Peyer's patch (tissue), 4 donors: ENCODE data around the gene SCYGR7. TPM values are rescaled to one million over a fixed set of nuclear protein-coding genes. Genes with fewer than 3 reads are reported as not detected.
"Not testable (repeated sequence)": the region's sequence is repeated elsewhere in the genome, so short reads cannot be mapped to it uniquely, and the experiment has no call there.

ENCODE experiments used
- DNase-seq, 3 donors: peaks; one replicate each; pipeline ENCODE4 v3.0.0-alpha.2; 2017 to 2019
- H3K27ac ChIP-seq, 4 donors: fragments of 200-600 bp; sonication (generic); one replicate each; pipeline ENCODE4 v1.5.1; 2016 to 2019
- H3K27me3 ChIP-seq, 2 donors: fragments of 200-600 bp; sonication (generic); one replicate each; pipeline ENCODE4 v1.5.1; 2019
- H3K36me3 ChIP-seq, 3 donors: fragments of 200-600 bp; sonication (generic); one replicate each; pipeline ENCODE4 v1.5.1; 2016 to 2019
- H3K4me1 ChIP-seq, 4 donors: fragments of 200-600 bp; sonication (generic); one replicate each; pipeline ENCODE4 v1.5.1; 2016 to 2019
- H3K4me3 ChIP-seq, 4 donors: fragments of 200-600 bp; sonication (generic); 1 replicate in 3 of 4; 2 replicates in 1 of 4; pipeline ENCODE4 v1.5.1; 2016 to 2019; ENCODE audit warnings: mild to moderate bottlenecking in 1 of 4
- H3K9me3 ChIP-seq, 4 donors: fragments of 200-600 bp; sonication (generic); one replicate each; pipeline ENCODE4 v1.5.1; 2016 to 2019; ENCODE audit warnings: mild to moderate bottlenecking in 1 of 4
- CTCF ChIP-seq, 6 experiments: fragments of 450-650 bp in 4 of 6; fragments of 200-600 bp in 2 of 6; sonication (generic) in 1 of 6; IDR thresholded peaks; one replicate each; pipeline ENCODE4 v1.5.1; 2017 to 2019; ENCODE audit warnings: antibody characterized with exemption in 6 of 6, mild to moderate bottlenecking in 3 of 6, moderate library complexity in 1 of 6
- POLR2A ChIP-seq, 2 donors: fragments of 450-650 bp; IDR thresholded peaks; one replicate each; pipeline ENCODE4 v1.5.1; 2017; ENCODE audit warnings: antibody characterized with exemption in 2 of 2, mild to moderate bottlenecking in 2 of 2, moderate library complexity in 2 of 2
- total RNA-seq, 4 donors: library from RNA; depleted of rRNA; stranded (reverse); fragments of >200 nt; gene quantifications; one replicate each; pipeline ENCODE4 v1.1.0, GENCODE V29; 2016

The SCYGR7 gene
- total RNA-seq, 4 donors from 2014 or later = not detected

DNA sequence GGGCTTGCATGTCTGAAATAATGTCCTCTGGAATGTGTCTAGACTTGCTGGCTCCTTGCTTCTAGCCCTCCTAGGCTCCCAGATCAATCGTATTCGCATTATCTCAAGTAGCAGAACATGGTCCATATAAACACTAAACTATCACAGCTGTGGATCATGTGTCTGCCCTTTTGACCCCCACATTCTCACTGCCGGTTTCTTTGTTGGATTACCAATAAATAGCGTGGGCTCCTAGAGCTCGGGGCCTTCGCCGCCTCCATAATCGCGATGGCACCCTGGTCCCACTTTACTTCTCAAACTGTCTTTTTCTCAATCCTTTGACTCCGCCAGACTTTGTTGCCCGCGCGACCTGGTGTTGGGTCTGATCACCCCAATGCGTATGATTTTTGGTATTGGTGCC, 11.2 kb downstream of the SCYGR7 start:
- Histone ChIP-seq H3K9me3 (no peaks in the 10 kb centered on the region), H3K4me3 (no peak overlapping the region), H3K4me1 (no peaks in the 10 kb centered on the region), H3K27me3 (no peaks in the 10 kb centered on the region), H3K36me3 (no peaks in the 10 kb centered on the region), H3K27ac (no peak overlapping the region)
- no peak for TF ChIP-seq POLR2A (IDR thresholded peaks at IDR 0.05)
- no peak for TF ChIP-seq CTCF (IDR thresholded peaks at IDR 0.05)
- no peak for DNase-seq

DNA sequence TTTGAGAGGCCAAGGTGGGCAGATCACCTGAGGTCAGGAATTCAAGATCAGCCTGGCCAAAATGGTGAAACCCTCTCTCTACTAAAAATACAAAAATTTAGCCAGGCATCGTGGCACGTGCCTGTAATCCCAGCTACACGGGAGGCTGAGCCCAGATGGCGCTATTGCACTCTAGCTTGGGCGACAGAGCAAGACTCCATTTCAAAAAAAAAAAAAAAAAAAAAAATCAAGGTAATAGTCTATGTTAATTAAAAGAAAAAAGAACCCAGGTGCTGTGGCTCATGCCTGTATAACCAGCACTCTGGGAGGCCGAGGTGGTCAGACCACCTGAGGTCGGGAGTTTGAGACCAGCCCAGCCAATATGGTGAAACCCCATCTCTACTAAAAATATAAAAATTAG, 12.6 kb downstream of the SCYGR7 start:
- H3K4me1 ChIP-seq, H3K4me3 ChIP-seq, H3K36me3 ChIP-seq, H3K27me3 ChIP-seq, H3K27ac ChIP-seq, H3K9me3 ChIP-seq: not testable (repeated sequence)
- TF ChIP-seq CTCF (IDR thresholded peaks at IDR 0.05) = peak in 1 of 6 experiments; percentile 15
- peak in 1 of 3 donors; percentile 52 for DNase-seq

GRCh38 chr2:227745594-227745993, 17.5 kb downstream of the SCYGR7 start, which contains the start of gene SCYGR8:
Gene SCYGR8 (plus strand): TSS chr2:227745894. CDS start chr2:227745894, 0 bp downstream.
- no peaks in the 10 kb centered on the region for H3K4me1 ChIP-seq
- no peaks in the 10 kb centered on the region for H3K36me3 ChIP-seq
- H3K4me3 ChIP-seq = no peak within 1 kb of the TSS
- H3K9me3 ChIP-seq = no peaks in the 10 kb centered on the region
- no peak for TF ChIP-seq CTCF (IDR thresholded peaks at IDR 0.05)
- no peak for TF ChIP-seq POLR2A (IDR thresholded peaks at IDR 0.05)
- H3K27ac ChIP-seq = no peak within 1 kb of the TSS
- H3K27me3 ChIP-seq = no peaks in the 10 kb centered on the region
- no peak for DNase-seq

DNA sequence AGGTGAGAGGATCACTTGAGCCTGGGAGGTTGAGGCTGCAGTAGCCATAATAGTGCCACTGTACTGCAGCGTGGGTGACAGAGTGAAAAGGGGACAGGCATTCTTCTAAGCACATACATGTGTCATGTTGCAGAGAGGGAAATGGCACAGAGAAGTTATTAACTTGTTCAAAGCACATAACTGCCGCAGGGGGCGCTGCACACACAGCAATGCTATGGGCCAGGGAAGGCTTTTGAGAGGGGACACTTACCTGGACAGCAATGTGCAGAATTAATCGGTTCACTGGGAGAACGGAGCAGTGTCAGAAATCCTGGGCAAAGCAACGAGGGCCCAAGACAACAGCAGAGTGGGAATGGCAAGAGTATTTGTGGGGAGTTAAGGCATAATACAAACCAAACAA, 19.9 kb downstream of the SCYGR7 start:
- TF ChIP-seq CTCF (IDR thresholded peaks at IDR 0.05) (peak in 1 of 6 experiments; percentile 25), POLR2A (IDR thresholded peaks at IDR 0.05) (no peak)
- no peaks in the 10 kb centered on the region for H3K27me3 ChIP-seq
- H3K4me1 ChIP-seq = no peaks in the 10 kb centered on the region
- H3K27ac ChIP-seq = no peak overlapping the region
- DNase-seq = no peak
- no peaks in the 10 kb centered on the region for H3K9me3 ChIP-seq
- H3K36me3 ChIP-seq = no peaks in the 10 kb centered on the region
- H3K4me3 ChIP-seq = no peak overlapping the region

GRCh38 chr2:227756261-227756660, 28.1 kb downstream of the SCYGR7 start:
- DNase-seq, H3K4me1 ChIP-seq, H3K27ac ChIP-seq, H3K27me3 ChIP-seq, H3K9me3 ChIP-seq, H3K36me3 ChIP-seq, H3K4me3 ChIP-seq: not testable (repeated sequence)

DNA sequence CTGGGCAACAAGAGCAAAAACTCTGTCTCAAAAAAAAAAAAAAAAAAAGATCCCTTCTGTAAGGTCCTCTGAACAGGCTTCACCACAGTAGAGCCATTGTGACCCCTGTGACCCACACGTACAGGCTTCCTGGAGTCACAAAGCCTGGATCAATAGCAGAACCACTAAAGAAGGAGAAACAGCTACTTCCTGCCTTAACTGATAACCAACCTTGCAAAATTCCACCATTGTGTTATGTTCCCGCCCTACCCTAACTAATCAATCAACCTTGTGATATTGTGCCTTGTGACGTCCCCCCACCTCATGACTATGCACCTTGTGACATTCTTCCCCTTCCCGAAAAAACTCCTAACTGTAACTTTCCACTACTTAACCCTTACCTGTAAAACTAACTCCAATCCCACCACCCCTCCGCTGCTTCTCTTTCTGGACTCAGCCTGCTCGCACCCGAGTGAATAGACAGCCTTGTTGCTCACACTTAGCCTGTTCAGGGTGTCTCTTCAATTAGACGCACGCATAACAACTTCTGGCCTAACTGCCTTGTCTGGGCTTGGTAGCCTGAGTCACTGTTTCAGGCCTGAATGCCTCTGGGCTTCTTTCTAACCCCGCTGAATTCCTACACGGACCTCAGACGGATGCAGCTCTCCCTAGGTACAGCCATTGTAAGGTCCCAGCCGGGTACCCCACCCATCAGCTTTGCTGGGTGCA, 31.4 kb downstream of the SCYGR7 start:
- no peaks in the 10 kb centered on the region for H3K27me3 ChIP-seq
- no peaks in the 10 kb centered on the region for H3K36me3 ChIP-seq
- TF ChIP-seq CTCF (IDR thresholded peaks at IDR 0.05) (no peak), POLR2A (IDR thresholded peaks at IDR 0.05) (no peak)
- no peaks in the 10 kb centered on the region for H3K9me3 ChIP-seq
- H3K4me1 ChIP-seq = peaks cover 0 to 9% (median 4%) of the 10 kb centered on the region in 4 donors
- H3K4me3 ChIP-seq = no peak overlapping the region
- DNase-seq = no peak
- H3K27ac ChIP-seq = no peak overlapping the region
